Epithelial cell of esophagus (primary cell): ENCODE results near the gene NSMCE3.
A peak's percentile ranks its signal among the peaks of the same experiment; 100 is the strongest.

ENCODE experiments used
- DNase-seq: peaks from one replicate; pipeline ENCODE4 v3.0.0; 2010; ENCODE audit warnings: low read depth
- H3K4me3 ChIP-seq: 2 replicates; pipeline ENCODE4 v1.5.1; 2011; ENCODE audit warnings: mild to moderate bottlenecking, low read length, control low read depth
- TF ChIP-seq, protein P1 (sequence below): IDR thresholded peaks from 2 replicates; pipeline ENCODE4 v1.5.1; 2011; ENCODE audit warnings: low read depth, mild to moderate bottlenecking, low read length, control low read depth, inconsistent platforms; ENCODE audit not compliant: insufficient read depth; ENCODE audit errors: missing control alignments

Gene NSMCE3

GRCh38 chr15:29270976-29271375, 1.4 kb upstream of the NSMCE3 start:
- peak; percentile 72 for DNase-seq
- no peak overlapping the region for H3K4me3 ChIP-seq
- TF ChIP-seq, protein P1, sequence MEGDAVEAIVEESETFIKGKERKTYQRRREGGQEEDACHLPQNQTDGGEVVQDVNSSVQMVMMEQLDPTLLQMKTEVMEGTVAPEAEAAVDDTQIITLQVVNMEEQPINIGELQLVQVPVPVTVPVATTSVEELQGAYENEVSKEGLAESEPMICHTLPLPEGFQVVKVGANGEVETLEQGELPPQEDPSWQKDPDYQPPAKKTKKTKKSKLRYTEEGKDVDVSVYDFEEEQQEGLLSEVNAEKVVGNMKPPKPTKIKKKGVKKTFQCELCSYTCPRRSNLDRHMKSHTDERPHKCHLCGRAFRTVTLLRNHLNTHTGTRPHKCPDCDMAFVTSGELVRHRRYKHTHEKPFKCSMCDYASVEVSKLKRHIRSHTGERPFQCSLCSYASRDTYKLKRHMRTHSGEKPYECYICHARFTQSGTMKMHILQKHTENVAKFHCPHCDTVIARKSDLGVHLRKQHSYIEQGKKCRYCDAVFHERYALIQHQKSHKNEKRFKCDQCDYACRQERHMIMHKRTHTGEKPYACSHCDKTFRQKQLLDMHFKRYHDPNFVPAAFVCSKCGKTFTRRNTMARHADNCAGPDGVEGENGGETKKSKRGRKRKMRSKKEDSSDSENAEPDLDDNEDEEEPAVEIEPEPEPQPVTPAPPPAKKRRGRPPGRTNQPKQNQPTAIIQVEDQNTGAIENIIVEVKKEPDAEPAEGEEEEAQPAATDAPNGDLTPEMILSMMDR: no peak

- TF ChIP-seq, protein P1: no peak
- DNase-seq: peak; percentile 59
- peak overlapping the region; percentile 76 for H3K4me3 ChIP-seq
Measured at GRCh38 chr15:29270169-29270955, 740 bp upstream of the NSMCE3 start.

GRCh38 chr15:29268706-29269484, 727 bp downstream of the NSMCE3 start:
- peak overlapping the region; percentile 76 for H3K4me3 ChIP-seq
- TF ChIP-seq, protein P1: no peak
- peak; percentile 32 for DNase-seq

- no peak overlapping the region for H3K4me3 ChIP-seq
- TF ChIP-seq, protein P1: no peak
- DNase-seq: no peak
Measured at GRCh38 chr15:29266052-29266582, 3.5 kb downstream of the NSMCE3 start.

GRCh38 chr15:29263289-29263688, 6.3 kb downstream of the NSMCE3 start:
- H3K4me3 ChIP-seq: no peak overlapping the region
- TF ChIP-seq, protein P1: no peak
- no peak for DNase-seq

DNA sequence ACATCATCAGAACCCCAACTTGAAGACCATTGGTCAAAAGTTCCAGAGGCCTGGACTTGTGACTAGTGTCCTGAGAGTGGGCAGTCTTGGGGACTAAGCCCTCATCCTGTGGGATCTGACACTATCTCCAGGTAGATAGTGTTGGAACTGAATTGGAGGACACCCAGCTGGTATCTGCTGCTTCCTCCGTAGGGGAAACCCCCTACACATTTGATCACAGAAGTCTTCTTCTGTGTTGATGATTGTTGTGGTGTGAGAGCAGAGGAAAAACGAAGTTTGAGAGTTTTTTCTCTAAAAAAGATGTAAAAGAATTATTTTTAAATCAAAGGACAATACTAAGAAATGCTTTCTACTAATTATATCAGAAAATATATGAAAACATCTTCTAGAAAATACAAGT, 6.9 kb downstream of the NSMCE3 start:
- TF ChIP-seq, protein P1: no peak
- no peak for DNase-seq

More for the DNA sequence above, 6.9 kb downstream of the NSMCE3 start:
- no peak overlapping the region for H3K4me3 ChIP-seq
